Endodermal cell (in vitro differentiated cells): ENCODE results near the gene SPP2. TPM values are rescaled to one million over a fixed set of nuclear protein-coding genes. Genes with fewer than 3 reads are reported as not detected.

Source experiments
- DNase-seq: peaks from one replicate; pipeline ENCODE4 v3.0.0-alpha.2; 2017
- H3K27ac ChIP-seq: 2 replicates; pipeline ENCODE4 v1.5.1; 2013; ENCODE audit warnings: mild to moderate bottlenecking, low read depth, low read length, moderate library complexity
- H3K27me3 ChIP-seq: 2 replicates; pipeline ENCODE4 v1.6.1; 2013; ENCODE audit warnings: mild to moderate bottlenecking, low read length, moderate library complexity; ENCODE audit not compliant: insufficient read depth, control insufficient read depth, poor library complexity, severe bottlenecking
- H3K36me3 ChIP-seq: 2 replicates; pipeline ENCODE4 v1.7.0; 2013; ENCODE audit warnings: mild to moderate bottlenecking, low read length, moderate library complexity; ENCODE audit not compliant: control insufficient read depth, insufficient read depth
- H3K4me1 ChIP-seq: one replicate; pipeline ENCODE4 v1.7.0; 2013; ENCODE audit warnings: low read length; ENCODE audit not compliant: control insufficient read depth, insufficient read depth
- H3K4me3 ChIP-seq: 2 replicates; pipeline ENCODE4 v1.5.1; 2013; ENCODE audit warnings: mild to moderate bottlenecking, low read length, moderate library complexity
- H3K9ac ChIP-seq: 2 replicates; pipeline ENCODE4 v1.6.1; 2013; ENCODE audit warnings: mild to moderate bottlenecking, low read length, moderate library complexity; ENCODE audit not compliant: poor library complexity, severe bottlenecking; ENCODE audit errors: extremely low read depth
- H3K9me3 ChIP-seq: 2 replicates; pipeline ENCODE4 v1.6.1; 2013; ENCODE audit warnings: mild to moderate bottlenecking, low read length, moderate library complexity; ENCODE audit not compliant: control insufficient read depth
- H3K27ac Mint-ChIP-seq: 2 replicates; pipeline ENCODE4 v1.8.0; 2020; ENCODE audit warnings: mixed read lengths
- H3K27me3 Mint-ChIP-seq: 2 replicates; pipeline ENCODE4 v1.8.0; 2021; ENCODE audit warnings: mild to moderate bottlenecking, mixed read lengths; ENCODE audit not compliant: insufficient read depth
- H3K36me3 Mint-ChIP-seq: 2 replicates; pipeline ENCODE4 v1.8.0; 2020; ENCODE audit warnings: low read depth, mixed read lengths
- H3K4me1 Mint-ChIP-seq: 2 replicates; pipeline ENCODE4 v1.8.0; 2020; ENCODE audit warnings: mixed read lengths
- H3K4me3 Mint-ChIP-seq: 2 replicates; pipeline ENCODE4 v1.8.0; 2020; ENCODE audit warnings: mild to moderate bottlenecking, moderate library complexity, mixed read lengths
- H3K9me3 Mint-ChIP-seq: 2 replicates; pipeline ENCODE4 v1.8.0; 2020; ENCODE audit warnings: mild to moderate bottlenecking, mixed read lengths
- WGBS, 2 experiments: methylation state at CpG; one replicate each; pipeline versions ENCODE4 v1.1.5 to v1.1.7; 2013; ENCODE audit warnings: missing lambda C conversion rate in 2 of 2, mixed read lengths in 1 of 2; ENCODE audit not compliant: insufficient coverage in 1 of 2, insufficient read length in 1 of 2; 5-methylcytosine and 5-hydroxymethylcytosine counted together
- total RNA-seq, 2 donors: library from RNA; stranded (reverse); fragmentation: NEBNext Ultra II Directional in 1 of 2; extraction: Animal tissue kit (Norgen Biotek cat#: 25700) in 1 of 2; gene quantifications; 2 replicates in 1 of 2; 3 replicates in 1 of 2; pipeline ENCODE4 v1.2.1, GENCODE V29; 2021
- TF ChIP-seq, protein P1 (sequence below): fragments of 200-600 bp; sonication (generic); conservative IDR thresholded peaks from 2 replicates; pipeline ENCODE4 v1.5.0; 2021; ENCODE audit warnings: antibody characterized with exemption, mild to moderate bottlenecking

The SPP2 gene
- total RNA-seq, 2 donors from 2014 or later, result not detected

DNA sequence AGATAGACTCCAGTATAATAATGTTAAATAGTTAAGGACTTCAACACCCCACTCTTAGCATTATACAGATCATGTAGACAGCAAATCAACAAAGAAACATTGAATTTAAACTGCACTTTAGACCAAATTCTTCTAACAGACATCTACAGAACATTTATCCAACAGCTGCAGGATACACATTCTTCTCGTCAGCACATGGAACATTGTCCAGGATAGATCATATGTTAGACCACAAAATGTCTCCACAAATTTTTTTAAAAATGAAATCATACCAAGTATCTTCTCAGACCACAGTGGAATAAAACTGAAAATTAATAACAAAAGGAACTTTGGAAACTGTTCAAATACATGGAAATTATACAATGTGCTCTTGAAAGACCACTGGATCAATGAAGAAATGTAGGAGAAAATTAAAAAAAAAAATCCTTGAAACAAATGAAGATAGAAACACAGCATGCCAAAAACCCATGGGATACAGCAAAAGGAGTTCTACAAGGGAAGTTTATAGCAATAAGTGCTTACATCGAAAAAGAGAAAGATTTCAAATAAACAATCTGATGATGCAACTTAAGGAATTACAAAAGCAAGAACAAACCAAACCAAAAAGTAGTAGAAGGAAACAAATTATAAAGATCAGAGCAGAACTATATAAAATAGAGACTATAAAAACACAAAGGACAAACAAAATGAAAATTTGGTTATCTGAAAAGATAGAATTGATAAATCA lies 12.3 kb upstream of the SPP2 start:
- H3K27ac Mint-ChIP-seq, result no peak overlapping the region
- no peak overlapping the region for H3K4me3 Mint-ChIP-seq
- 80 to 94% methylated on average over 1 to 2 of the region's 2 CpGs for WGBS, 2 experiments
- H3K9me3 Mint-ChIP-seq, result no peaks in the 10 kb centered on the region
- Histone ChIP-seq H3K27me3 (peaks cover 8% of the 10 kb centered on the region), H3K4me3 (no peak overlapping the region), H3K36me3 (no peaks in the 10 kb centered on the region), H3K9ac (no peak overlapping the region), H3K4me1 (no peaks in the 10 kb centered on the region), H3K9me3 (no peaks in the 10 kb centered on the region), H3K27ac (no peak overlapping the region)
- no peaks in the 10 kb centered on the region for H3K4me1 Mint-ChIP-seq
- H3K36me3 Mint-ChIP-seq, result no peaks in the 10 kb centered on the region
- no peak for DNase-seq
- TF ChIP-seq, protein P1, sequence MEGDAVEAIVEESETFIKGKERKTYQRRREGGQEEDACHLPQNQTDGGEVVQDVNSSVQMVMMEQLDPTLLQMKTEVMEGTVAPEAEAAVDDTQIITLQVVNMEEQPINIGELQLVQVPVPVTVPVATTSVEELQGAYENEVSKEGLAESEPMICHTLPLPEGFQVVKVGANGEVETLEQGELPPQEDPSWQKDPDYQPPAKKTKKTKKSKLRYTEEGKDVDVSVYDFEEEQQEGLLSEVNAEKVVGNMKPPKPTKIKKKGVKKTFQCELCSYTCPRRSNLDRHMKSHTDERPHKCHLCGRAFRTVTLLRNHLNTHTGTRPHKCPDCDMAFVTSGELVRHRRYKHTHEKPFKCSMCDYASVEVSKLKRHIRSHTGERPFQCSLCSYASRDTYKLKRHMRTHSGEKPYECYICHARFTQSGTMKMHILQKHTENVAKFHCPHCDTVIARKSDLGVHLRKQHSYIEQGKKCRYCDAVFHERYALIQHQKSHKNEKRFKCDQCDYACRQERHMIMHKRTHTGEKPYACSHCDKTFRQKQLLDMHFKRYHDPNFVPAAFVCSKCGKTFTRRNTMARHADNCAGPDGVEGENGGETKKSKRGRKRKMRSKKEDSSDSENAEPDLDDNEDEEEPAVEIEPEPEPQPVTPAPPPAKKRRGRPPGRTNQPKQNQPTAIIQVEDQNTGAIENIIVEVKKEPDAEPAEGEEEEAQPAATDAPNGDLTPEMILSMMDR, result no peak
- peaks cover 3% of the 10 kb centered on the region for H3K27me3 Mint-ChIP-seq

DNA sequence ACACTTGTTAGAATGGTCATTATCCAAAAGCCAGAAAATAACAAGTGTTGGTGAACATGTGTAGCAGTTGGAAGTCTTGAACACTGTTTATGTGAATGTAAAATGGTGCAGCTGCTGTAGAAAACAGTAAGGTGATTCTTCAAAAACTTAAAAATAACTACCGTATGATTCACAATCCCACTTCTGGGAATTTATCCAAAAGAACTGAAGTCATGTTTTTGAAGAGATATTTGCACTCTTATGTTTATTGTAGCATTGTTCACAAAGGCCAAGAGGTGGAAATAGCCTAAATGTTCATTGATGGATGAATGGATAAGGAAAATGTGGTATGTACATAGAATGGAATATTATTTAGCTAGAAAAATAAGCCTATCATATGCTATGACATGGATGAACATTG lies 6.3 kb upstream of the SPP2 start:
- Histone ChIP-seq H3K27ac (no peak overlapping the region), H3K27me3 (peaks cover 8% of the 10 kb centered on the region), H3K9ac (no peak overlapping the region), H3K4me3 (no peak overlapping the region), H3K36me3 (no peaks in the 10 kb centered on the region), H3K9me3 (no peaks in the 10 kb centered on the region), H3K4me1 (no peaks in the 10 kb centered on the region)
- H3K9me3 Mint-ChIP-seq, result no peaks in the 10 kb centered on the region
- peaks cover 10% of the 10 kb centered on the region for H3K27me3 Mint-ChIP-seq
- H3K27ac Mint-ChIP-seq, result no peak overlapping the region
- DNase-seq, result no peak
- 88 to 100% methylated on average over 1 of the region's 1 CpG for WGBS, 2 experiments
- H3K36me3 Mint-ChIP-seq, result no peaks in the 10 kb centered on the region
- TF ChIP-seq, protein P1, result no peak
- no peaks in the 10 kb centered on the region for H3K4me1 Mint-ChIP-seq
- no peak overlapping the region for H3K4me3 Mint-ChIP-seq

DNA sequence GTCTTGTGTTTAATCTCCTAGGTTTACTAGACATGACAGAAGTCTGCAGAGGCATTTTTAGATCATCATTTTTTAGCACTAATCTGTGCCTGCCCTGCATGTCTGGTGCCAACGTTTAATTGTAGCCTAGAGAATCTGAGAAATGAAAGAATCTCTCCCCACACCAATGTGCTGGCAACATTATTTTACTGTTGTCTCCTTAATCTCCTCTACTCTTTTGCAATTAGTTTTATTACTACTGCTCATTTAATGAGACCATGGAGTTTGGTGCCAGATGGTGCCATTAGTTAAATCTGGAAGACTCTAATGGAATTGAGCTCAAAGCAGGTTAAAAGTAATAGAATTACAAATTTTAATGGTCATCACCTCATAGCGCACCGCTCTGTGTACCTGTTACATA lies 4.0 kb upstream of the SPP2 start:
- TF ChIP-seq, protein P1, result no peak
- no peak overlapping the region for H3K4me3 Mint-ChIP-seq
- Histone ChIP-seq H3K27me3 (peaks cover 5% of the 10 kb centered on the region), H3K36me3 (no peaks in the 10 kb centered on the region), H3K9ac (no peak overlapping the region), H3K9me3 (no peaks in the 10 kb centered on the region), H3K4me3 (no peak overlapping the region), H3K4me1 (no peaks in the 10 kb centered on the region), H3K27ac (no peak overlapping the region)
- H3K27ac Mint-ChIP-seq, result no peak overlapping the region
- H3K9me3 Mint-ChIP-seq, result no peaks in the 10 kb centered on the region
- 92 to 95% methylated on average over 3 of the region's 3 CpGs for WGBS, 2 experiments
- no peaks in the 10 kb centered on the region for H3K4me1 Mint-ChIP-seq
- peaks cover 7% of the 10 kb centered on the region for H3K27me3 Mint-ChIP-seq
- no peak for DNase-seq
- H3K36me3 Mint-ChIP-seq, result no peaks in the 10 kb centered on the region
